ENCODE results near the gene ZMYM2. TPM values are rescaled to one million over a fixed set of nuclear protein-coding genes. Genes with fewer than 3 reads are reported as not detected.

ZMYM2 gene
- total RNA-seq (2022; extraction: Qiagen RNA extraction; ENCODE audit: low read depth) = 17.5 to 21.6 TPM (median 18.4 TPM) in 5 replicates

GRCh38 chr13:19958155-19959111 lies at the start of gene ZMYM2:
ZMYM2 (plus strand) TSS chr13:19958727; CDS start chr13:19993073, 34,346 bp downstream.

Other genes with a start within 250 kb of the ZMYM2 start
- gene PSPC1, start 175.8 kb upstream of the ZMYM2 start, total RNA-seq (2022; extraction: Qiagen RNA extraction; ENCODE audit: low read depth) = 38.6 to 47.1 TPM (median 42.6 TPM) in 5 replicates
- gene ZMYM5, start 95.1 kb upstream of the ZMYM2 start, total RNA-seq (2022; extraction: Qiagen RNA extraction; ENCODE audit: low read depth) = 5.0 to 7.3 TPM (median 5.9 TPM) in 5 replicates
- 0.63 to 0.97 TPM (median 0.83 TPM) in 5 replicates for gene GJA3, start 202.3 kb downstream of the ZMYM2 start, total RNA-seq (2022; extraction: Qiagen RNA extraction; ENCODE audit: low read depth)
- gene GJB2, start 234.2 kb downstream of the ZMYM2 start, total RNA-seq (2022; extraction: Qiagen RNA extraction; ENCODE audit: low read depth) = 0.66 to 1.1 TPM (median 0.98 TPM) in 5 replicates

All from A549 treated with CpdA at 1 μM for 4 hours (cell line).